ENCODE data around the gene ADARB2.

GRCh38 chr10:1392127-1392526, 345.2 kb downstream of the ADARB2 start:
- TF ChIP-seq CTCF (IDR thresholded peaks at IDR 0.05) (no peak), POLR2A (IDR thresholded peaks at IDR 0.05) (no peak)
